ENCODE measurements around the gene LRRC32. TPM values are rescaled to one million over a fixed set of nuclear protein-coding genes. Genes with fewer than 3 reads are reported as not detected.

LRRC32 gene
- total RNA-seq, 1 experiment from 2014 or later, result 0.46 TPM

GRCh38 chr11:76610871-76611475 lies 59.6 kb downstream of the LRRC32 start:
- H3K27me3 ChIP-seq (ENCODE audit: insufficient read depth, low read length), result no peaks in the 10 kb centered on the region
- H3K4me1 ChIP-seq (ENCODE audit: insufficient read depth, low read length), result no peaks in the 10 kb centered on the region; the same call in 1 of the 2 replicates
- no peak overlapping the region for H2AFZ ChIP-seq (ENCODE audit: low read length)
- no peak overlapping the region for H3K23ac ChIP-seq (ENCODE audit: insufficient read length, low read depth, low read length)
- H3T11ph ChIP-seq (ENCODE audit: low read length), result no peak overlapping the region
- H2BK12ac ChIP-seq (ENCODE audit: insufficient read length, low read depth, low read length), result no peak overlapping the region
- H3K9ac ChIP-seq (ENCODE audit: extremely low read depth, insufficient read length, low read length), result no peak overlapping the region
- peaks cover 9 to 11% of the 10 kb centered on the region in 2 experiments for H3K9me3 Mint-ChIP-seq
- no peaks in the 10 kb centered on the region; the same call in 1 of the 2 replicates for H3K27me3 Mint-ChIP-seq (ENCODE audit: low read depth)
- H3K23me2 ChIP-seq (ENCODE audit: insufficient read length, low read depth, low read length, poor library complexity, severe bottlenecking), result no peaks in the 10 kb centered on the region
- no peak overlapping the region for H2BK120ac ChIP-seq (ENCODE audit: low read depth, low read length, poor library complexity, severe bottlenecking)
- no peak overlapping the region for H4K5ac ChIP-seq (ENCODE audit: insufficient read length, low read depth, low read length)
- TF ChIP-seq CTCF (conservative IDR thresholded peaks at IDR 0.05), result no peak
- H3K27ac ChIP-seq (ENCODE audit: insufficient read length, low read depth, low read length), result no peak overlapping the region
- H3K4ac ChIP-seq (ENCODE audit: low read depth, low read length), result no peak overlapping the region
- no peak overlapping the region for H3K4me2 ChIP-seq (ENCODE audit: insufficient read depth, insufficient read length, low read length)
- peaks cover 30 to 41% of the 10 kb centered on the region in 2 experiments for H3K4me1 Mint-ChIP-seq
- H3K14ac ChIP-seq (ENCODE audit: insufficient read depth, low read length), result no peak overlapping the region
- no peaks in the 10 kb centered on the region for H3K9me3 ChIP-seq (ENCODE audit: control insufficient read depth, low read depth, low read length)
- H4K8ac ChIP-seq (replicated peaks; ENCODE audit: insufficient read length, low read depth, low read length), result no peak overlapping the region
- H2BK15ac ChIP-seq (ENCODE audit: low read depth, low read length), result no peak overlapping the region
- no peak overlapping the region for H3K18ac ChIP-seq (ENCODE audit: insufficient read length, low read depth, low read length)
- DNase-seq, result no peak
- H2BK5ac ChIP-seq (ENCODE audit: insufficient read length, low read length), result no peak overlapping the region
- no peak overlapping the region for H2BK20ac ChIP-seq (ENCODE audit: low read depth, low read length, poor library complexity, severe bottlenecking)
- H3K27ac Mint-ChIP-seq, result no peak overlapping the region
- no peak overlapping the region for H3K4me3 Mint-ChIP-seq
- H2AK5ac ChIP-seq (ENCODE audit: insufficient read length, low read length), result no peak overlapping the region
- no peaks in the 10 kb centered on the region for H3K79me2 ChIP-seq (ENCODE audit: insufficient read depth, low read length)
- no CpG with 5 or more reads among the region's 8 CpGs for WGBS (ENCODE audit: extremely low coverage, insufficient read length, low lambda C conversion rate)
- H3K79me1 ChIP-seq (ENCODE audit: insufficient read depth, low read depth, low read length, poor library complexity, severe bottlenecking), result no peaks in the 10 kb centered on the region
- H4K20me1 ChIP-seq (ENCODE audit: control insufficient read depth, insufficient read depth, insufficient read length), result no peaks in the 10 kb centered on the region
- H3K36me3 Mint-ChIP-seq (ENCODE audit: insufficient read depth in 1 of 3, low read depth in 3 of 3), result peaks cover 6 to 14% (median 6%) of the 10 kb centered on the region in 3 experiments; a peak in 5 of 7 replicates
- H3K56ac ChIP-seq (ENCODE audit: insufficient read length, low read depth, low read length), result no peak overlapping the region
- H4K91ac ChIP-seq (ENCODE audit: insufficient read length, low read depth, low read length), result no peak overlapping the region

All from H9 (cell line).